ENCODE results near the gene TNNT2. TPM values are rescaled to one million over a fixed set of nuclear protein-coding genes. Genes with fewer than 3 reads are reported as not detected.

The TNNT2 gene
- total RNA-seq, 2 experiments from 2014 or later = not detected

DNA sequence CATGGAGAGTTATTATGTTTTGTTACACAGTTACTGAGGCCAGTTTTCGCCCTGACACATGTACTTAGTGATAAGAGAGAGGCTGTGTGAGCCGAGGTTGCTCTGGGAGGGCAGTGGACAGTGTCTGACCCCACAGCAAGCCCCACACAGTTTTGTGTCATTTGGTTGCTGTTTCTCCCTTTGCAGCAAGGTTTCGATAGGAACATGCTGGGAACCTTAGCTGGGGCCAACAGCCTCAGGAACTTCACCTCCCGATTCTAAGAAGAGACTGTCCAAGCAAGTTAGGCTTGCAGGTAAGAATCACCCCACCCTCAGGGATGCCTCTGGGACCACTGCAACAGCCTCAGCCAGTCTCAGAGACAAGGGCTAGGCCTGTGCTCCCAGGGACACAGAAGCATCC is 48.9 kb downstream of the TNNT2 start:
- TF ChIP-seq, protein P1, sequence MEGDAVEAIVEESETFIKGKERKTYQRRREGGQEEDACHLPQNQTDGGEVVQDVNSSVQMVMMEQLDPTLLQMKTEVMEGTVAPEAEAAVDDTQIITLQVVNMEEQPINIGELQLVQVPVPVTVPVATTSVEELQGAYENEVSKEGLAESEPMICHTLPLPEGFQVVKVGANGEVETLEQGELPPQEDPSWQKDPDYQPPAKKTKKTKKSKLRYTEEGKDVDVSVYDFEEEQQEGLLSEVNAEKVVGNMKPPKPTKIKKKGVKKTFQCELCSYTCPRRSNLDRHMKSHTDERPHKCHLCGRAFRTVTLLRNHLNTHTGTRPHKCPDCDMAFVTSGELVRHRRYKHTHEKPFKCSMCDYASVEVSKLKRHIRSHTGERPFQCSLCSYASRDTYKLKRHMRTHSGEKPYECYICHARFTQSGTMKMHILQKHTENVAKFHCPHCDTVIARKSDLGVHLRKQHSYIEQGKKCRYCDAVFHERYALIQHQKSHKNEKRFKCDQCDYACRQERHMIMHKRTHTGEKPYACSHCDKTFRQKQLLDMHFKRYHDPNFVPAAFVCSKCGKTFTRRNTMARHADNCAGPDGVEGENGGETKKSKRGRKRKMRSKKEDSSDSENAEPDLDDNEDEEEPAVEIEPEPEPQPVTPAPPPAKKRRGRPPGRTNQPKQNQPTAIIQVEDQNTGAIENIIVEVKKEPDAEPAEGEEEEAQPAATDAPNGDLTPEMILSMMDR (conservative IDR thresholded peaks at IDR 0.05; ENCODE audit: low read length) = no peak
- TF ChIP-seq EZH2phosphoT487 (IDR thresholded peaks at IDR 0.05; ENCODE audit: borderline replicate concordance, low read depth, low read length) = no peak
- Histone ChIP-seq H3K27ac (ENCODE audit: low read depth, low read length, poor library complexity, severe bottlenecking) (no peak overlapping the region), H3K9me2 (ENCODE audit: insufficient read depth, low read length) (no peaks in the 10 kb centered on the region), H3K4me2 (ENCODE audit: low read length) (no peak overlapping the region), H3K4me1 (ENCODE audit: insufficient read depth, low read length, poor library complexity, severe bottlenecking) (no peaks in the 10 kb centered on the region), H3K79me2 (ENCODE audit: insufficient read depth, low read depth, low read length) (no peaks in the 10 kb centered on the region), H3K4me3 (ENCODE audit: low read depth, low read length, poor library complexity, severe bottlenecking) (no peak overlapping the region), H2AFZ (ENCODE audit: low read length) (no peak overlapping the region), H3K9me3 (ENCODE audit: low read length) (no peaks in the 10 kb centered on the region), H3K36me3 (ENCODE audit: insufficient read depth, low read length) (no peaks in the 10 kb centered on the region), H4K20me1 (ENCODE audit: insufficient read depth, low read length) (no peaks in the 10 kb centered on the region)
- POLR2A ChIA-PET = no interaction called here
- no TSS peak for BruUV-seq (replicated peaks)
- no peak for DNase-seq (ENCODE audit: low spot score)
- intact Hi-C loops (cut with micrococcal nuclease; ENCODE audit: unreplicated experiment) = no loop called here
- CTCF ChIA-PET (ENCODE audit: unreplicated experiment) = no interaction called here

DNA sequence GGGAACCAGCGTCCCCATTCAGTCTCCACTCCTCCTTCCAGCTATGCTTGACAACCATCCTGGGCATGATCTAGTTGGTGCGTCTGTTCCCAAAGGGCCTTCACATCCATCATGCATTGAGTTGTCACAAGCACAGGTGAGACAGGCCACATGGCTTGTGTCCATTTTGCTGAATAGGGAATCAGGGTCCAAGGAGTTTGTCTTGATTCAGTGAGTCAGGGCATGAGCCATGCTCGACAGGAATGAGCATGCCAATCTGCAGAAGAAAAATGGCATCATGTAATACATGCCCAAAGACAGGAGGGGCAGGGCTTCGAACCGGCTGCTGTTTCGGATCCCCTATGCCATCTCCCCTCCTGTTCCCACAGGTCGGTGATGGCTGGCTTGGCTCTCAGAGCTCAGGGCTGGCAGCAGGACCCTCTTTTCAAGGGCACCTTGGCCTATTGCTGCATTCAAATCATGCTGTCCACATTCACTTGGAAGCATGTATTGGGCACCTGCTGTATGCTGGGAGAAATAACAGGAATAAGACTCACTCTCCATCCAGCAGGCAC is 49.7 kb downstream of the TNNT2 start:
- Histone ChIP-seq H3K27ac (ENCODE audit: low read depth, low read length, poor library complexity, severe bottlenecking) (no peak overlapping the region), H3K79me2 (ENCODE audit: insufficient read depth, low read depth, low read length) (no peaks in the 10 kb centered on the region), H3K4me3 (ENCODE audit: low read depth, low read length, poor library complexity, severe bottlenecking) (no peak overlapping the region), H3K36me3 (ENCODE audit: insufficient read depth, low read length) (no peaks in the 10 kb centered on the region), H2AFZ (ENCODE audit: low read length) (no peak overlapping the region), H4K20me1 (ENCODE audit: insufficient read depth, low read length) (no peaks in the 10 kb centered on the region), H3K4me1 (ENCODE audit: insufficient read depth, low read length, poor library complexity, severe bottlenecking) (no peaks in the 10 kb centered on the region), H3K4me2 (ENCODE audit: low read length) (no peak overlapping the region), H3K9me3 (ENCODE audit: low read length) (no peaks in the 10 kb centered on the region), H3K9me2 (ENCODE audit: insufficient read depth, low read length) (no peaks in the 10 kb centered on the region)
- ChIA-PET POLR2A (interaction anchor here (1.1 kb wide), 1 partner anchor 19 kb away, joined by 5 read pairs; no protein-coding TSS in a partner anchor), CTCF (ENCODE audit: unreplicated experiment) (interaction anchor here (0.7 kb wide), 1 partner anchor 15 kb away, joined by 3 read pairs; no protein-coding TSS in a partner anchor)
- no peak for DNase-seq (ENCODE audit: low spot score)
- no TSS peak for BruUV-seq (replicated peaks)
- intact Hi-C loops (cut with micrococcal nuclease; ENCODE audit: unreplicated experiment) = no loop called here
- TF ChIP-seq, protein P1 (conservative IDR thresholded peaks at IDR 0.05; ENCODE audit: low read length) = no peak
- no peak for TF ChIP-seq EZH2phosphoT487 (IDR thresholded peaks at IDR 0.05; ENCODE audit: borderline replicate concordance, low read depth, low read length)

DNA sequence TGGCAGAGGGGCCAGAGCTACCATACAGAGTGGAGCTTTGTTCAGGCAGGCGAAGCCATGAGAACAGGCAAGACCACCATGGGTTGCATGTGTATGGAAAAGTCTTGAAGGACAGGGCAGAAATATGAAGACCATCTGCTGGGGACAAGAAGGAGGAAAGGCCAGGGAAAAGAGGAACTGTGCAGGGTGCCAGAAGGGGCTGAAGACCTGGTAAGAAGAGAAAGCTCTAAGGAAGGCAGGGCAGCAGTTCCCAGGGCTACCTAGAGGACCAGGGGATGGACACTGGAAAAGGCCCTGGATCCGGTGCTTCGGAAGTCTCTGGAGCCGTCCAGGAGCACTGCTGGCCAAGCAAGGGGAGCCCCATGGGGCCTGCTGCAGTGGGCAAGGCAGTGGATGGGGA is 50.8 kb downstream of the TNNT2 start:
- BruUV-seq (replicated peaks) = no TSS peak
- CTCF ChIA-PET (ENCODE audit: unreplicated experiment) = no interaction called here
- no peaks in the 10 kb centered on the region for H3K9me3 ChIP-seq (ENCODE audit: low read length)
- H3K79me2 ChIP-seq (ENCODE audit: insufficient read depth, low read depth, low read length) = no peaks in the 10 kb centered on the region
- H3K27ac ChIP-seq (ENCODE audit: low read depth, low read length, poor library complexity, severe bottlenecking) = no peak overlapping the region
- no peaks in the 10 kb centered on the region for H3K9me2 ChIP-seq (ENCODE audit: insufficient read depth, low read length)
- H3K4me2 ChIP-seq (ENCODE audit: low read length) = no peak overlapping the region
- H2AFZ ChIP-seq (ENCODE audit: low read length) = no peak overlapping the region
- DNase-seq (ENCODE audit: low spot score) = no peak
- TF ChIP-seq EZH2phosphoT487 (IDR thresholded peaks at IDR 0.05; ENCODE audit: borderline replicate concordance, low read depth, low read length) = no peak
- TF ChIP-seq, protein P1 (conservative IDR thresholded peaks at IDR 0.05; ENCODE audit: low read length) = no peak
- no peaks in the 10 kb centered on the region for H3K4me1 ChIP-seq (ENCODE audit: insufficient read depth, low read length, poor library complexity, severe bottlenecking)
- H4K20me1 ChIP-seq (ENCODE audit: insufficient read depth, low read length) = no peaks in the 10 kb centered on the region
- intact Hi-C loops (cut with micrococcal nuclease; ENCODE audit: unreplicated experiment) = no loop called here
- H3K36me3 ChIP-seq (ENCODE audit: insufficient read depth, low read length) = no peaks in the 10 kb centered on the region
- POLR2A ChIA-PET = interaction anchor here (1.1 kb wide), 1 partner anchor 20 kb away, joined by 5 read pairs; no protein-coding TSS in a partner anchor
- no peak overlapping the region for H3K4me3 ChIP-seq (ENCODE audit: low read depth, low read length, poor library complexity, severe bottlenecking)
